NCI-H446 treated with DMSO at 0.1 percent for 48 hours (cell line): ENCODE data around the gene BMPER.
"Not testable (repeated sequence)": the region's sequence is repeated elsewhere in the genome, so short reads cannot be mapped to it uniquely, and the experiment has no call there.

Experiments used
- DNase-seq: peaks from one replicate; lab custom pipeline; 2025; lab: John Stamatoyannopoulos, UW

BMPER gene

DNA sequence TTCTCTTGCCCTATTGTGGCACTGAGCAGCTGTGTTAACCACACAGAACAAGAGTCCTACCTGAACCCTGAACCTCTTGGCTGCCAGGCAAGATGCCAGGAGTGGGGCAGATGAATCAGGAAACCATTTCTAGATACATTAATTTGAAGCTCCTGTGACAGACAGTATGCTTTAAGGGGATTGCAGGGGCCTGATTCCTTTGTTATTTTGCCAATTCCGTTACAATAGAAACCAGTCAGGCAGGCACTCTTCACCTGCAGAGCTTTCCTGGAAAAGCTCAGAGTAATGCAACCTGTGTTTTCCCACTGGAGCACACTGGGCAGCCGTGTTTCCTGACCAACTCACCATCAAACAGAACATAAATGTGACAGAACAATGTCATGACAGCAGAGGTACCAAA lies 233.1 kb downstream of the BMPER start:
- DNase-seq = no peak

DNA sequence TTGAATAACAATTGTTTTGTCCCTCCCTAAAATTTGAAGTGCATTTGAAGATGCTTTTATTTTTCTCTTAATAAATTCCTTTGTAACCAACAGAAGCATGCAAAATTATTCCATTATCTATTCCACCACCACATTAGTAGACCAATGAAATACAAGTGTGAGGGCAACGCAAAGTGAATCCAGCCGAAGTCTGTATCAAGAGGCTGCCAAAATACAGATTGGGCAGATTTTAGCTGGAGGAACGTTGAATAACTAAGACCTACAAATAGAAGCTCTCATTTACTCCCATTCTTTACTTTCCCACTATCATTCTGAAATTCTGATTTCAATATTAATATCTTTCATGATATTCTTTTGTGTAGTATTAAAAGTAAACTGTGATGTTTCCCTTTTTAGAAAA lies 233.7 kb downstream of the BMPER start:
- DNase-seq = no peak

DNA sequence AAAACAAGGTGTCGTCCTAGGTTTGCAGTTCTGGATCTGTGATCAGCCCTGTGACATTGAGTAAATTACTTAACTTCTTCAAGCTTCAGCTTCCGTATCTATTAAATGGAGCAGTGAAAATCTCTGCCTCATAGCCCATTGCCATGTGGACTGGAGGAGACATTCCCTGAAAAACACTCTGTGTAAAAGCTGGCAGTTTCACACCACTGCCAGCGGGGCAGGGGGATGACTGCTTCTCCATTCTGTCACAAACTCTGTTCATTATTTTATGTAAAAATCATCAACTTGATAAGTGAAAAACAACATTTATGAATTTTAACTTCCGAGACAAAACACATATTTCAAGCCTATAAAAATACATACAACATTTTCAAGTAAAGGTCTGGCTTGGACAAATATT lies 234.7 kb downstream of the BMPER start:
- DNase-seq = no peak

DNA sequence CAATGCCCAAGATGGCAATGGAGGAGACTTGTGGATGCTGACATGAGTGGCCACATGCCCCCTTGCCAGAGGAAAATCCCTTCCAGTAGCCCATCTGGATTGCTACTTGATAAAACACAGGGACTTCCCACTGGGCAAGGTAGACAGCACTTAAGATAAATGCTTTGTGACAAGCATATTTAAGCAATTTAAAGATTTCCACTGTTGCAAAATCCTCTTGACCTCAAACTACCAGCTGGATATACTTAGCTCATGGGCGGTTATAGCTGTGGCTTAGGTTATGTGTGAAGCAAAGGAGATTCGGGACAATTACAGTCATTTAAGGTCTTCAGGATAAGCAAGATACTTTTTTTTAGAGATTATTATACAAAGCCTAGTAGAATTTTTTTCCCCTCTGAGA lies 238.1 kb downstream of the BMPER start:
- DNase-seq = no peak

DNA sequence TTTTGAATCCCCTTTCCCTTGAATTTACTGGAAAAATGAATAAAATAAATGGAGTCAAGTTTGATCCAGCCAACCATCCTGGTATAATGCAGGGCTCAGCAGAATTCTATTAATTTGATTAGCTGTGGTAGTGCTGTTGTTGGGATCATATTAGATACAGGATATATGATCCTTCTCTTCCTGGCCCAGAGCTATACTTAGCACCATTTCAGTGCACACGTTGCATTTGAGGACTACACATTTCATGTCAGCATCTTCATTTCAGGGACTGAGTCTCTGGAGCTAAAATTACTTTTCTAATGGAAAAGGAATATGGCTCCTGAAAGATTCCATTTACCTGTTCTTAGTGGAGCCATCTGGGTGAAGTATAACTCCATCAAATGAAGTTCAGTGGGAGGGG lies 240.3 kb downstream of the BMPER start:
- no peak for DNase-seq

DNA sequence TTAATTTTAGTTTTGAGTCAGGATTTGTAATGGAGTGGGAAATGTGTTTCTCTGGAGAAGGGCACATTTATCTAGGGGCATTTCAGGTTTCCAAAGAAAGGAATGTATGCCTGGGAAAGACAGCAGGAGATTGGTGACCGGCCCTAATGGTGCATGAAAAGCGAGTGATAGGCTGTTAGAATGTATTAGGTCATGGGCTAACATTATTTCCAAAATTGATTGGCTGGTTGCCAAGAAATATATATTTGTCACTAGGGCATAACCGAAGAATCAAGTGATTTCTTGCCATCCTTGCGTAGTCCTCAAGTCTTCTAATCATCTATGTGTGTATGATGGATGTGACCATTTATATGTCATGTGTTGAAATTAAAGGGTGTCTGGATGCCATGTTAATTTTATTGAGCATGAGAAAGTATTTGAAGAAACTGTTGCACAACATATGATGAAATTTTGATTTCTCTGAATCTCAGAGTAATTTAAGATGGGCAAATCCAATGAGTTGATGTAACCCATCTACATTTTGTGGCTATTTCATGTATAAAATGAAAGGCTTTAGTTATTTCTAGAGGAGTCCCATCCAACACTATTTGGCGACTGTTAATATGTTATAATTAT lies 248.4 kb downstream of the BMPER start:
- no peak for DNase-seq

DNA sequence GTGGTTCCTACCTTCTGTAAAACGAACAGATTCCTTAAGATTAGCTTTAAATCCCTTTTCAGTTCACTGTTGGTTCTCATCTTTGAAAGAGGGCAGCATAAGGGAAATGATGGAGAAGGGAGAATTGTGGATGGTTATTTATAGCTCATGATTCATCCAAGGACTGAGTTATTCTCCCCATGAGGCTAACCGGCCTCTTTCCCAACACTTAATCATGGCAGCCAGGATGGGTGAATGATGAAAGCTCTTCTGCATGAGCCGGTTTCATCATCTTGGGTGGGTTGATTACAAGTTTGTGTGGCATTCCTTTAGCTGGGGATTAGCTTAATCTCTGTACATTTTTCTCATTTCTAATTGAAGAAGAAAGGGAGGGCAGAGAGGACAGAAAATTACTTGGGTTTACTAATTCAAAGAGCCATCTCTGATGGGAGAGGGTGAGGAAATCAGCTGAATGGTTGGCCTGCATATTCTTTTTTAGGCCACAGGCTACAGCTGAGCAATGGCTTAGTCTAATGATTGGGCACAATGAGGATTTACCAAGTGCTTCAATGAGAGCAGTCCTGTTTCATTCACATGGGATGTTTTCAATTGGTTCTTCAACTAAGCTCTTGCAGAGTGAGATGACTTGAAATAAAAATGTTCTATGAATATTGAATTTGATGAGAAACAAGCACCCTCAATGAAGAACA lies 250.0 kb downstream of the BMPER start:
- no peak for DNase-seq

DNA sequence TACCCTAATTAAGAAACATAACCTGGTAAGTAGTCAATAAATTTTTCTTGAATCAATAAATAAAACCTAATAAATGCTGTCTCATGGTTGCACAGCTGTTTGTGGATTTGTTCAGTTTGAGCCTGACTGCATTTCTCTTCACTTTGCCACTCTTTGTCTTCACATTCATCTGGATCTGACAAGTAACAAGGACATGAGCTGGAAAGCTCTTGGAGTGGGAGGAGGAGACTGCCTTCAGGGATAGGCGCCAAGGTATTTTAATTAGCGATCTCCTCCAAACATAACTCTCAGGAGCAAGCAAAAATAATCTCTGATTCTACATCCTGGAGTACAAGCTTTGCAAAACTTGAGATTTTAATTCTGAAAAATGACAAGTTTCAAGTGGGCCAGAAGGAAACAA lies 251.0 kb downstream of the BMPER start:
- no peak for DNase-seq

DNA sequence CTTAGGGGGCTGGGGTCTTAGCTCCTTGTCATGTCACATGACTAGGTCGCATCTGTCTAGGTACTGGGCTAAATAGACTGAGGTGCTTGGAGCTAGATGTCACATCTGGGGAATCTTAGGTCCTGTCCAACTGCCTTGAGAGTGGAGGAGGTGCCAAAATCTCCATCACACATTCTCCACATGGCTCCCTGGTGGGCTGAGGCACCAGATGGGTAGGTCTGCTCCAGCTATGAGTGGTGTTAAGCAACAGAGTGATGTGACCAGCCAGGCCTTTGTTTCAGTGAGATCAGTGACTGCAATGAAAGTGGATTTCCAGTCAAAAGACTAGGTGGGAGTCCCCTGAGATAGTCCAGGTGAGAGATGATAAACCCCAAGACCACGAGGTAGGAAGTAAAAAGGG lies 251.8 kb downstream of the BMPER start:
- peak; percentile 36 for DNase-seq

DNA sequence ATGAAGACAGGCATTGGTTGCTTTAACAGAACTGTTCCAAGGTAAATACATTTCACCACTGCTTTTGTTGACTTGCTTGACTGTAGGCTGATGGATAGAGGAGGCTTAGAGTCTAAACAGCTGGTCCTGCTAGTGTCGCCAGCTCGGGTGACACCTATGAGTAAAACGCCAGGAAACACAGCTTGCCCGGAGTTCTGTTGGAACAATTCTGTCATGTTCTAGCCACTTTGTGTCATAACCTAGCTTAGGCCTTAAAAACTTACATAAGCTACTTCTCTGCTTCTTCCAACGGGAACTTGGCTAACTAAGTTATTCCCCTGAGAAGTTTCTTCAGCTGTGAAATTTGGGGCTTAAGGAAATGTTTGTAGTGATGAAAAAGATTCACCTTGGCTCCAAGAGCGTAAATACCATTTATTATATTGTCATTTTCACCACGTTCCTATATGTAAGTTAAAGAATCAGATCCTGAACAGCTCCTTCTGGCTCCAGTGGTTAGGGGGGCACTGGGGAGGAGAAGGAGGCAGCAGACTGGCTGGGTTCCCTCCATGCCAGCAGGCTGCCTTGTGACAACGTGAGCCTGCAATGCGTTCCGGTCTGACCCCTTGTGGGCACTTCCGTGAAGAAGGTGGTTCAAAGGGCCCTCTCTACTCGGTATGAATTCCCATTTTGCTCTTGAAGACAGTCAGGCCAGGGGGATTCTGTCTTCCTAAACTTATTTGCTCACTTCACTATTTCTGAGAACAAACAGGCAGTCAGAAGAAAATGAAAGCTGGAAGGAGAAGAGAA lies 253.2 kb downstream of the BMPER start:
- DNase-seq = no peak

DNA sequence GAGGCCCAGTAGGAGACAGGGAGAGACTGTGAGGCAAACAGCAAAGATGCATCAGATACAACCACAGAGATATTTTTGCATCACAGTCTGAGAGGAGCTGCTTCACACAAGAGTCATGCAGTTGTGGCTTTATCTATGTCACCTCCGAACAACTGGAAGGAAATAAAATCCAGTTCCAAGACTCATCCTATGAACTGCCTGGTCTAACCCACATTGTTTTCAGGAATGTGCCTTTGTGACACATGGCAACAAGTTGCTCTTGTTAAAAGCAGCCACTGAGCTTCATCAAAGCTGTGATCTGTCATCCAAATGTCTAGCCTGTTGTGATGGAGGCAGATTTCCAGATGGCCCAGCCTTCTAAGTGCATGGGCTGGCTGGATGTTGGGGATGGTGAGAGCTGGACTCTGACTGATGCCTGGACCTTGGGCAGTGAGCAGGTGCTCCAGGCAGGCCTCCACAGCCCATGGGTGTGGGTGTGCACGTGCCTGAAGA lies 255.0 kb downstream of the BMPER start:
- no peak for DNase-seq

DNA sequence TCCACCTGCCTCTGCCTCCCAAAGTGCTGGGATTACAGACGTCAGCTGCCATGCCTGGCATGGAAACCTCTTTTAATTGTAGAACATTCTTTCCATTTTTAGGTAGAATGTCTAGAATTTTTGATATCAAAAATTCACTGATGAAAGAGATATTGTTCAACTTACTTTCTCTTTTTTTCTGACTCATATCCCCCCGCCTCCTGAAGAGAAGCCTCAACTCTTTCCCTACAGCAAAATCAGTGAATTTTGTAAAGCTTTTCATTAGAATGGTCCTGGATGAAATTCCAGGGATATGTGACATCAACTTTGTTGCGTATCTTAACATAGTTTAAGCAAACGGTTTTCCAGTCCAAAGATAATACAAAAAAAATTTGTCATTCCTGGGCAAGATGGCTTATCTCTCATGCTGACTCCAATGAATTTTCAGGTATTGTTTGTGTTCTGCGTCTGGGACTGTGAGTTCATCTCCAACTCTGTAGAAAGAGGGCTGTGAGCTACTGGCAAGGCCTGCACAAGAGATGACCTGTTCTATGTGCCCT lies 256.8 kb downstream of the BMPER start:
- DNase-seq = no peak

DNA sequence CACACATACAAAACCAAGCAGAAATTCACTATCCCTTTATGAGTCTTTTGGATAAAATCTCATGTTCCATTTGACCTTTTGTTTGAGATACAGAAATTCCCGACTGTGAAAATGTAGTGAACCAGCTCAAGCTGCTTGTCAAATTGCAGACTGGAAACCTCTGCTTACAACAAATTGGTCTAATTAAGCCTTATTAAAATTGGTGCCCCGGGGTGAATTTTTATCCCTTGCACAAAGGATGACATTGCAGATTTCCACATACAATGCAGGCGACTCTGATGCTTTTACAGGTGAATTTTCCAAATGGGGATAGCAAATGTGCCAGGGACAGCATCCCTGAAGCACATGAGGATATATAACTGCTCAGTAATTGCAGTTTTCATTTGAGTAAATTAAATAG lies 257.3 kb downstream of the BMPER start:
- DNase-seq = no peak

DNA sequence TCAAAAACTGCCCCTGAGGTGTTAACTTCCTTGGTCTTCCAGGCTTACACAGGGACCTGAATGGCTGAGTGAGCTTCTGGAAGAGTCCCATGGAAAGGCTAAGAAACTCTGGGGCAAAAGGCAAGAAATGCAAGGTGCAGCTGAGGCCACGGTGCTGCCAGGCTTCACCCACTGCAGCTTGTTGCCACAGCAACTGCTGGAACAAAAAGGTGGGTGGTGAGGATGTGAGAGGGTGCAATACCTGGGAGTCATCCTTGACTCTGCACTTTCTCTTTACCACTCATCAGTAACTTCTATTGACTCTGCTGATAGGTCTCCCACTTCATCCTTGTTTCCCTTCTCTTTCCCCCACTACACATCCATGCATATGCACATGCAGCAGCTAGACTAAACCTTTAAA lies 258.6 kb downstream of the BMPER start:
- no peak for DNase-seq

DNA sequence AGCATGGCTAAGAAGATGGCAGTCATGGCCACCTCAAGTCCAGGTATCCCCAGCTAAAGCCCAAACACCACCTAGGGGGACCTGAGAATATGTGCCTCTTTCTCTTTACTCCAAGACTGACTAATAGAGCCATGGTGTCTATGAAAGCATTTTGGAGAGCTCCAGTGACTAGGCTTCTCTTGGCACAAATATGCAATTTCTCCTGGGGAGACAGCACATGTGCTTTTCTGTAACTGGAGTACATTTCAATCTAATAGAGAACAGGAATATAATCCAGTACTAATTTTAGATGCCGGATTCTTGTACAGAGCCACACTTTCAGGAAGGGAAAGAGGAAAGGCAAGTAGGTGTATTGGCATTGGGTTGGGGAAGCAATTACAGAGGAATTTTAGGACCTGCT lies 260.1 kb downstream of the BMPER start:
- DNase-seq = no peak

DNA sequence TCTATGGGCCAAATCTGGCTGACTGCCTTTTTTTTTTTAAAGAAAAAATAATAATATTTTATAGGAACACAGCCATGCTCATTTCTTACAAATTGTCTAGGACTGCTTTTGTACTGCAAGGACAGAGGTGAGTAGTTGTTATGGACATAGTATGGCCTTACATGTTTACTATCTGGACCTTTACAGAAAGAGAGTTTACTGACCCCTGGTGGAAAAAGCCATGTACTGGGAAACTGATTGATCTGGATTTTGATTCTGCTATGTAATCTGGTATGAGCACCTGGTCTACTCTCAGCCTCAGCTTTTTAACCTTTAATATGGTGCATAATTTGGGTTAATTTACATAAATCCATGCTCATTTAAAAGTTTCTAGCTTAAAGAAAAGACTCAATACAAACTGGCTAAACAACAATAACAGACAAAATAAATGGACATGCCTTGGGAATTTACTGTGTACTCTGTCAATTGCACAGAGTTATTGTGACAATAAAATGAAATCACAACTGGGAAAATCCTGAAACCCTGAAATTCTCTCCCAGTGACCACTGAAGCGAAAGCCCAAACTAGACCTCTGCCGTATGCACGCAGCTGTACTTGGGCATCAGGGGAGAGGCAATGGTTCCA lies 260.7 kb downstream of the BMPER start:
- no peak for DNase-seq

DNA sequence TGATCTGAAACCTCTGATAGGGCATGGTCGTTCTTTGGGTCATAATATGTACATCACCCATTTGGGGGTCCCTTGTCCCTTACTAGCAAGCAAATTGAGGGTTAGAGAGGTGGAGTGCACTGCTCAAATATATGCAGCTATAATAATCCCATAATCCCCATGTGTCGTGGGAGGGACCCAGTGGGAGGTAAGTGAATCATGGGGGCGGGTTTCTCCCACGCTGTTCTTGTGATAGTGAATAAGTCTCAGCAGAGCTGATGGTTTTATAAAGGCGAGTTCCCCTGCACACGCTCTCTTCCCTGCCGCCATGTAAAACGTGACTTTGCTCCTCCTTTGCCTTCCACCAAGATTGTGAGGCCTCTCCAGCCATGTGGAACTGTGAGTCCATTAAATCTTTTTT lies 262.7 kb downstream of the BMPER start:
- no peak for DNase-seq

DNA sequence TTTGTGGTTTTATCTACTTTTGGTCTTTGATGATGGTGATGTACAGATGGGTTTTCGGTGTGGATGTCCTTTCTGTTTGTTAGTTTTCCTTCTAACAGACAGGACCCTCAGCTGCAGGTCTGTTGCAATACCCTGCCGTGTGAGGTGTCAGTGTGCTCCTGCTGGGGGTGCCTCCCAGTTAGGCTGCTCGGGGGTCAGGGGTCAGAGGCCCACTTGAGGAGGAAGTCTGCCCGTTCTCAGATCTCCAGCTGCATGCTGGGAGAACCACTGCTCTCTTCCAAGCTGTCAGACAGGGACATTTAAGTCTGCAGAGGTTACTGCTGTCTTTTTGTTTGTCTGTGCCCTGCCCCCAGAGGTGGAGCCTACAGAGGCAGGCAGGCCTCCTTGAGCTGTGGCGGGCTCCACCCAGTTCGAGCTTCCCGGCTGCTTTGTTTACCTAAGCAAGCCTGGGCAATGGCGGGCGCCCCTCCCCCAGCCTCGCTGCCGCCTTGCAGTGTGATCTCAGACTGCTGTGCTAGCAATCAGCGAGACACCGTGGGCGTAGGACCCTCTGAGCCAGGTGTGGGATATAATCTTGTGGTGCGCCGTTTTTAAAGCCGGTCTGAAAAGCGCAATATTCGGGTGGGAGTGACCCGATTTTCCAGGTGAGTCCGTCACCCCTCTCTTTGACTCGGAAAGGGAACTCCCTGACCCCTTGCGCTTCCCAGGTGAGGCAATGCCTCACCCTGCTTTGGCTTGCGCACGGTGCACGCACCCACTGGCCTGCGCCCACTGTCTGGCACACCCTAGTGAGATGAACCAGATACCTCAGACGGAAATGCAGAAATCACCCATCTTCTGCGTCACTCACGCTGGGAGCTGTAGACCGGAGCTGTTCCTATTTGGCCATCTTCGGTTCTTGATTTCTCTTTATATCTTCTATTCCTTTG lies 269.6 kb downstream of the BMPER start:
- DNase-seq = not testable (repeated sequence)

DNA sequence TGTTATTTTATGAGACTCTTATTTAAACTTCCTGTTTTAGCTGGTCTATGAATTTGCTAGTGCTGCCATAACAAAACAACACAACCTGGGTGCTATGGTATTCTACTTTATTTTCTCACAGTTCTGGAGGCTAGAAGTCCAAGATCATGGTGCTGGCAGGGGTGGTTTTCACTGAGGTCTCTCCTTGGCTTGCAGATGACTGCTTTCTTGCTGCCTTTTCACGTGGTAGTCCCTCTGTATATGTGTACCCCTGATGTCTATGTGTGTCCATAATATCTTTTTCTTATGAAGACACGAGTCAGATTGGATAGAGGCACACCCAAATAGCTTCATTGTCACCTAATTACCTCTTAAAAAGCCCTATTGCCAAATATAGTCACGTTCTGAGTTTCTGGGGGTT lies 270.5 kb downstream of the BMPER start:
- no peak for DNase-seq

DNA sequence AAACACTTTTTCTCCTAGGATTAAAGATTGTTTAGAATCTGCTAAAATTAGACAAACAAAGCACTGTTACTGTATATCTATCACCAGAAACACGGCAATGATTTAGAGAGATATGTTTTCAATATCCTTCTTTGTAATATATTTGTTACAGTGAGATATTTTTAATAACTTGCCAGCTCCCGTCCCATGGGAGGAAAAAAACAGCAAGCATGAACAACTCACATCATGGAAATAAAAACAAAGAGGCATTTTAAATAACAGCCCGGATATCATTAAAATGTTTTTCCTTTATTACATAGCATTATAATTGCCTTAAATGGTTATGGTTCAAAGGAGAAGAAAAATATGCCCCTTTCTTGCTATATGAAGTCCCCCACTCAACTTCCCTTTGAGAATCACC lies 272.1 kb downstream of the BMPER start:
- no peak for DNase-seq

DNA sequence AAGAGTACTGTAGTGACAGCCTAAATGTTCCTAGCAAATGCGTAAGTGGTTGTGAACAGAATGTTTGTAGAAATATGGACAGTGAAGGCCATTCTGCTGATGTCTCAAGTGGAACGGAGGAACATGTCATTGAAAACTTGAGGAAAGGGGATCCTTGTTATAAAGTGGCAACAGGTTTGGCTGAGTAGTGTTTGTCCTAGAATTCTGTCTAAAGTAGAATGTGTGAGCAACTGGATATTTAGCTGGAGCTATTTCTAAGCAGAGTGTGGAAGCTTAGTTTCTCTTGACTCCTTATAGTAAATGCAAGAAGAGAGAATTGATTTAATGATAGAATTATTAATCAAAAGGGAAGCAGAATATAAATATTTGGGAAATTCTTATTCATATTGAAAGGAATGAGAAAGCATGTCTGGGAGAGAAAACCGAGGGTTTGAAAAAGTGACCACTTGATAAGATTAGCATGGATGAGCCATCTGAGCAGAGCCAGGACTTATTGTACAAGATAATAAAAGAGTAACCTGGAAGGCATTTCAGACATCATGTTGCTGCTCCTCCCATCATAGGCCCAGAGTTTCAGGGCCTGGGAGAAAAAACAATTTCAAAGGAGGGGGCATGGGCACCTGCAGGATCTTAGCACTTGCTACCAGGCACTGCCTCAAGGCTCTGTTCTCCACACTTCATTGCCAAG lies 276.1 kb downstream of the BMPER start:
- no peak for DNase-seq
